ENCODE results near the gene PATJ.
A peak's percentile ranks its signal among the peaks of the same experiment; 100 is the strongest.
"Not testable (repeated sequence)": the region's sequence is repeated elsewhere in the genome, so short reads cannot be mapped to it uniquely, and the experiment has no call there.

Gene PATJ

GRCh38 chr1:61825393-61825792 is 83.1 kb downstream of the PATJ start:
- DNase-seq (ENCODE audit: low read depth): no peak
- no peak for TF ChIP-seq CTCF (IDR thresholded peaks at IDR 0.05; ENCODE audit: insufficient read depth, low read depth, low read length, missing control alignments)
- no peak overlapping the region for H3K4me3 ChIP-seq (ENCODE audit: low read length)

GRCh38 chr1:61828805-61829204 is 86.5 kb downstream of the PATJ start:
- DNase-seq (ENCODE audit: low read depth): no peak

GRCh38 chr1:61836649-61837048 is 94.4 kb downstream of the PATJ start:
- no peak overlapping the region for H3K4me3 ChIP-seq (ENCODE audit: low read length)
- no peak for DNase-seq (ENCODE audit: low read depth)
- TF ChIP-seq CTCF (IDR thresholded peaks at IDR 0.05; ENCODE audit: insufficient read depth, low read depth, low read length, missing control alignments): no peak

More at GRCh38 chr1:61828805-61829204, 86.5 kb downstream of the PATJ start:
- no peak overlapping the region for H3K4me3 ChIP-seq (ENCODE audit: low read length)
- no peak for TF ChIP-seq CTCF (IDR thresholded peaks at IDR 0.05; ENCODE audit: insufficient read depth, low read depth, low read length, missing control alignments)

GRCh38 chr1:61837607-61838006 is 95.3 kb downstream of the PATJ start:
- peak; percentile 85 for DNase-seq (ENCODE audit: low read depth)
- H3K4me3 ChIP-seq (ENCODE audit: low read length): not testable (repeated sequence)

GRCh38 chr1:61839679-61840078 is 97.4 kb downstream of the PATJ start:
- DNase-seq (ENCODE audit: low read depth): peak; percentile 51
- H3K4me3 ChIP-seq (ENCODE audit: low read length): no peak overlapping the region
- TF ChIP-seq CTCF (IDR thresholded peaks at IDR 0.05; ENCODE audit: insufficient read depth, low read depth, low read length, missing control alignments): no peak

- H3K4me3 ChIP-seq (ENCODE audit: low read length): no peak overlapping the region
These were observed 99.8 kb downstream of the PATJ start for GRCh38 chr1:61842036-61842435.

GRCh38 chr1:61842863-61843514 is 100.7 kb downstream of the PATJ start:
- TF ChIP-seq CTCF (IDR thresholded peaks at IDR 0.05; ENCODE audit: insufficient read depth, low read depth, low read length, missing control alignments): peak; percentile 36
- peak; percentile 18 for DNase-seq (ENCODE audit: low read depth)
- no peak overlapping the region for H3K4me3 ChIP-seq (ENCODE audit: low read length)

More at GRCh38 chr1:61842036-61842435, 99.8 kb downstream of the PATJ start:
- TF ChIP-seq CTCF (IDR thresholded peaks at IDR 0.05; ENCODE audit: insufficient read depth, low read depth, low read length, missing control alignments): no peak
- DNase-seq (ENCODE audit: low read depth): no peak

Measured in epithelial cell of esophagus (primary cell).